GM18868 (cell line): ENCODE measurements around the gene MYPN.

Experiments
- ATAC-seq: cut with Tn5 transposase; IDR thresholded peaks from one replicate; pipeline ENCODE4 v1.9.1; 2021; ENCODE audit warnings: mild to moderate bottlenecking, moderate library complexity; ENCODE audit not compliant: unreplicated experiment

MYPN gene

DNA sequence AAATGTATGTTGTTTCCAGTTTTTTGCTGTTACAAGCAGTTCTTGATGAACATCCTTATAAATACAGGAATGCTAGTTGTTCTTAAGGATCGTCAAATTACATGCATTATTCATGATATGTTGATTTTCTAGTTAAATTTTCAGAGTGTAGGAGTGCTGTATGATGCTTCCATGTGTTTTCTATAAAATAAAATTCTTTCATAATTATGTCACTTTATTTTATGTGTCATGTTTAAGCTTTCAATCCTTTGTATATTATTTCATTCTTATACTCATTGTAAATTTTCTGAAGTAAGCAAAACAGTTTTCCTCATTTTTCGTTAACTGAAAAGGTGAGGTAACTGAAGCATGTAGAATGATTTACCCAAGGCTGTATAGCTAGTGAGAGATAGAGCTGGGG is 16.8 kb upstream of the MYPN start:
- ATAC-seq: no peak

DNA sequence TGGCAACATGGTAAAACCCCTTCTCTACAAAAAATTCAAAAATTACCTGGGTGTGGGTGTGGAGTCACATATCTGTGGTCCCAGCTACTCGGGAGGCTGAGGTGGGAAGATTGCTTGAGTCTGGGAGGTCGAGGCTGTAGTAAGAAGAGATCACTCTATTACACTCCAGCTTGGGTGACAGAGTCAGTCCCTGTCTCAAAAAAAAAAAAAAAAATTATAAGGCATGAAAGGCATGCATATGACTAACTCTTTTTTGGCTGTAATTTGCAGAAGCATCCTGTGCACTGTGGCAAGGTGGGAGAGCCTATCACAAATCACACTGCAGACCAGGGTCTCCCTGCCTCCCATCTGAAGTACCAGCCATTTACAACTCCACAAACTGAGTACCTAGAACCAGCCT is 14.1 kb upstream of the MYPN start:
- no peak for ATAC-seq

DNA sequence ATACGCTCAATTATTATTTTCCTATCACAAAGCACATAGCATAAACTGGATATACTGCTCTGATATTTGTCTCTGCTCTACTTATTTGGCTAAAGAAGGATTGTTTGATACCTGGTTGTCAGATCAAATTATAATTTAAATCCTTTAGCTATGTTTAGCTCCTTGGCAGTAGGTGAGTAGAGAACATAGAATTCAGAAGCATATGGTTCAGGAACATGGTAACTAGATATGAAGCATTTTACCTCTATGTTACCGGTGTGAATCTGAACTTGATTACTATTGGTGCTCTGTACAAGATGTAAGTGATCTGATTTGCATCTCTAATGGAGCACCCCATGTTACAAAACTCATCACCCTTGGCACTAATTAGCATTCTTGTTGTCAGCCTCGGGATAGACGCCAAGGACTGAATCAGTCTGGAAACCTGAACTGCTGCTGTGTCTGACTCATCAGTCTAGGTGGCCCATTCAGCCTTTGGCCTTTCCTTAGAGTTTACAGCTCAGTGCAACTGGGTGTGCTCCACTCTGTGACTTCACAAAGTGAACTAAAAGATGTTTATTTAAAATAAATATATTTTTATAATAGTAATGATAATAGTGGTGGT is 12.3 kb upstream of the MYPN start:
- no peak for ATAC-seq

DNA sequence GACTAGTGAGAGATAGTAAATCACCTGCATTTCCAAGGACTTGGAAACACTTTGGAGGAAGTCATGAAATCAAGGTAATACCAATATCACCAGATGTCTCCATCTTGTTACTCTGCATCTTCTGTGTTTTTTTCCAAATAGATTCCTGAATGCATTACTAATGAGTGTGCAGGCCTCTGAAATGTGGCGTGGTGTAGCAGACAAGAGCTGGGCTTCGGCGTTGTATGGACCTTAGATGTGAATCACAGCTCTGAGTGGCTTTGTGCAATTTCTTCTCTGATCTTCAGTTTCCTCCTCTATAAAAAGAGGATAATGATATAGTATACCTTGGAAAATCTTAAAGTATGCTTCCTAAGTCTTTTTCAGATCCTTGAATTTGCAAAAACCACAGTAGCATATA is 9.6 kb upstream of the MYPN start:
- no peak for ATAC-seq

DNA sequence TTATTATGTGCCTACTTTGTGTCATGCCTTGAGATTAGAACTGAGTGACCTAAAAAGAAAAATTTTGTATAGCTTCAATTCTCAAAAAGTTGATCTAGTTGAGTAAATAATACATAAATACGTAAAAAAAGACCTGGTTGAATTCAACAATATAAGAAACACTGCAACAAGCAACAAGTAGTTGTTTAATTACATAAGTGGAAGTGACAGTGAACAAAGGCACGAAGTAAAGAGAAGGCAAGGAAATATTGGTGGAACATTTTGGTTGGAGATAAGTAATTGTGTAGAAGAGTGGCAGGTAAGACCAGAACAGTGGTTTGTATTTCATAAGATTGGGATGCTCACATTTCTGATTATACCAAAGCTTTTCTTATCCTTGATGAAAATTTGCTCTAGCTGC is 8.2 kb upstream of the MYPN start:
- ATAC-seq: no peak

DNA sequence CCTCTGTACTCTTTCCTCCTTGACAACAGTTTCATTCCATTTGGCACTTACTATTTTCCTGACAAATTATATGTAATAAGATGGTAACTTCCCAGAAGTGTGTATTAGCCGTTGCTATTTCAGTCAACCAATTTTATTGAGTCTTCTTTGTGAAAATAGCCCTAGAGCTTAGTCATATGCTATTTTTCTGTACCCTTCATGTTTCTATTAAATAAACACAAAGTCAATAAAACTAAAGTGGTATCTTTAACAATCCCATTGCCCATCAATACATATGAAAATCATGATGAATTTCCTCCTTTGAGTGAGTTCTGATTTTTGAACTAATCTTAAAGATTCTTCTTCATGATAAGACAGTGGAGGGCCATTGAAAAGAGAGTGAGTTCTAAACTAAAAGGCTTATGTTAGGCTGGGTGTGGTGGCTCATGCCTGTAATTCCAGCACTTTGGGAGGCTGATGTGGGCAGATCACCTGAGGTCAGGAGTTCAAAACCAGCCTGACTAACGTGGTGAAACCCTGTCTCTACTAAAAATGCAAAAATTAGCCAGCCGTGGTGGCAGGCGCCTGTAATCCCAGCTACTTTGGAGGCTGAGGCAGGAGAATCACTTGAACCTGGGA is 5.9 kb upstream of the MYPN start:
- ATAC-seq: no peak

DNA sequence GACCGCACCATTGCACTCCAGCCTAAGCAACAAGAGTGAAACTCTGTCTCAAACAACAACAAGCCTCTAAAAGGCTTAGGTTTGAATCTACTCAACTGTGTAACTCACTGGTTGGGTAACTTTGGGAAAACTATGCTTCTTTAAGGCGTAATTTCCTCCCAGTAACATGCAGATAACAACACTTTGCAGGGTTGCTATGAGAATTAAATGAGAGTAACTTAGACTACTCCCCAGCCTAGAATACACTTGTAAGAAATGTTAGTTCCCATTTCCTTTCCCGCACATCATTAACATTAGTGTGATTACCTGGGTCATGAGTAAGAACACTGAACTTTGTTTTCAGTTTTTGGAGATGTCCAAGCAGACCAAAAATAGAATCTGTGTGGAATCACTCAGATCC is 5.4 kb upstream of the MYPN start:
- ATAC-seq: no peak

DNA sequence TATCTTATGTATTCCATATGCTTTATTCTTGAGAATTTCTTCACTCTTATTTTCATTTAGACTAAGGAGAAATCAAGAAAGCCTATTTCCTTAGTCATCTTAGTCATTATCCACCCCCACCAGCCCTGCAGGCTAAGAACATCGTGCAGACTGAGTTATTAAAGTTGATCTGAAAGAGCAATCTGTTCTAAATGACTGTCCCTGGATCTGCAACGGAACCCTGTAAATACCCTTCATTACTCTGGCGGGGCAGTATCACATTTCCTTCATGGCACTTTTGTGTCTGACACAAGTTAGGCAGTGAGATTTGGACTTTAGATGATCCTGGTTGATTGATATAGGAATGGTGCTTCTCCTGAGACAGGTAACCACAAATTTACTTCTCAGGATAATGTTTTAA is 3.5 kb upstream of the MYPN start:
- no peak for ATAC-seq

DNA sequence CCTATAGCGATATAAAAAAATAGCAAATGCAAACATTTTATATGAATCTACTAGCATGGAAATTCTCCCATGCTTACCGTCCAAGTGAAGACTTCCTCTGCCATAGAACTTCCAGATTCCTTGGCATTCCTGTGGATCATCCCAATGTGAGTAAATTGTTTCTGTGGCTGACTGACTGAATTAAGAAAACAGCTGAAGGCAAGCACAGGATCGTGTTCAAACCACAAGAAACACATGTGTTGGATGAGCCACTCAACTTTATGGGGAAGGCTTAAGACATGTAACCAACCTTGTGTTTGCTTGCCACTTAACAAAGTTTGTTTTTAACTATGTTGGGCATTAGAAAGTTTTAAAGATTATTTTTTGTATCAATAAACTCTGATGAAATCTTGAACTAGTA is 2.6 kb upstream of the MYPN start:
- ATAC-seq: no peak

DNA sequence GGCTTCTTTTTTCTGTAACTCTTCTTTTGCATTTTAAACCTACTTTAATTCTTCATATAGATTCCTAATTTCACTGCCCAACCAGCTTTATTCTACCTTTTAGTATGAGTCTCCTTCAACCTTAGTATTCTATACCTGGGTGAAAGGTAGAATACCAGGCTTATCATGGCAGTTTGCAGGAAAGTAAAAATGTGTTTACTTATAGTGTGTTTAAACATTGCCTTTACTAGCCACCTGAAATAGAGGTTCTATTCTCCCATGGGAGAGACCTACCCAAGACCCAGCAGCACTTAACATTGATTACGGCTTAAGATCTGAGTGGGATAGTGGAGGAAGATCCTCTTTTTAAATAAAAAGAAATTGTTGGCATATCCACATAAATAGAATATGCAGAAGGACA is 1.6 kb upstream of the MYPN start:
- no peak for ATAC-seq

DNA sequence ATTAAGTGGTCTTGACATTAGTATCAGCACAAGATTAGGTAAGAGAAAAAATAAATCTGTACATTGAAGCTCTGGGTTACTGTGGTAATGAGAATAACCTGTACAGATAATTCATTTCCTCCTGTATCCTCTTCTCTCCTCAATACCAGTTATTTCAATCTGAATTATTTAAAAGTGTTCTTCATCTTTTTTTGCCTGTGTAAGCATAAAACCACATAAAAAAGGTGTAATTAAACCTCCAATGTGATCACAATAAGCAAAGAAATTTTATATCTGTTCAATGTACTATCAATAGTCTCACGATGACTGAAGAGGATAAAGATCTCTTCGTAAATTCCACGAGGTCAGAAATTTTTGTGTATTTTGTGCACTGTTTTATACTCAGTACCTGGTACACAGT is 1.2 kb upstream of the MYPN start:
- ATAC-seq: no peak

DNA sequence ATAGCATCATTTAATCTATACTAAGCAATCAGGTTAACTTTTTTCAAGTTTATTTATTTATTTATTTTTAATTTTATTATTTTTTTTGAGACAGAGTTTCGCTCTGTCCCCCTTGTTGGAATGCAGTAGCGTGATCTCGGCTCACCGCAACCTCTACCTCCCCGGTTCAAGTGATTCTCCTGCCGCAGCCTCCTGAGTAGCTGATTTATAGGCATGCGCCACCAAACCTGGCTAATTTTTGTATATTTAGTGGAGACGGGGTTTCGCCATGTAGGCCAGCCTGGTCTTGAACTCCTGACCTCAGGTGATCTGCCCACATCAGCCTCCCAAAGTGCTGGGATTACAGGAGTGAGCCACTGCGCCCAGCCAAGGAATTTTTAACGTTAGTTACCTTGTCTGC is 635 bp upstream of the MYPN start:
- no peak for ATAC-seq

DNA sequence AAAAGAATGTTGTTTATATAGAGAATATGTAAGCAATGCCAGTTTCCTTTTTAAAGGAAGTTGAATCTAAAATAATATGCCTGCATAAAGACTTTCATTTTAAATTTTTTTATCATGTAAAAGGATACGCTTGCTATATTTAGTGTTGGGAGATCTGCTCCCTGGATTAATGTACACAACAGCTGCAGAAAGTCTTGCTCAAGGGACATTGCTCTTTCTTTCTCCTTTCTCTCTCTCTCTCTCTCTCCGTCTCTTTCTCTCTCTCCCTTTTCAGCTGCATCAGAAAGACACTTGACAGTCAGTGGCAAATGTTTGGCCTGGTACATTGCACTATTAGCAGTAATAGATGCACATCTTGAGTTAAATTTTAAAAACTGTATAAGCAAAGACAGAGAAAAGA is 739 bp downstream of the MYPN start:
- no peak for ATAC-seq

DNA sequence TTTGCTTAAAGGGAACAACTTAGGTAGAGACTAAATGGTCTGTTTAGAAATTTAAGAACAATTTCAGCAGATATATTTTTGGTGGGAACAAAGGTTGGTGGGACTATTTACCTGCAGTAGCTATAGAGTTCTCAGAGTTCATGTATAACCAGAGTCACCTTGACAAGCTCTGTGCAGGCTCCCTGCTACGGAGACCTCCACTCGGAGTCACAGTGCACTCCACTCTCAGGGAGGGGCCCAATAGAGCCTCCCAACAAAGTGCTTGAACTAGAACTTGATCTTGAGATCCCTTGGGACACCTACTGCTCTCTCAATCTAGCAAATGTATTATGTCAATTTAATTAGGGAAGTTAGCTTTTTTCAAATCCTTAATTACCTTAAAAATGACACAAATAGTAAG is 2.3 kb downstream of the MYPN start:
- no peak for ATAC-seq

DNA sequence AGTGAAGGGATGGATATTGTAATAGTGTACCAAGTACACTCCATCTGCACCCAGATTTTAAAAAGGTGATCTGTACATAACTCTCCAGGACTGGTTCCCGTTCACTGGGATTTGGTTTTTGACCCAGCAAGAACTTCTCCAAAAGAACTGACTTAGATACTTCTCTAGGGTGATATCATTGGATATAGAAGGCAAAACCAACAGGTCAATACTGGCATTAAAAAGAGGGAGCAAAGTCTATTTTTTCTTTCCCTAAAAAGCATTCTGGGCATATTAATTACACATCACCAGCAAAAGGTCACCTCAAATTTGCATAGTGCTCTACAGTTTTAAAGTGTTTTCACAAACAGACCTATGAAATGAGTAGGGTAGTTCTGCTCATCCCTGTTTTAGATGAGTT is 3.5 kb downstream of the MYPN start:
- ATAC-seq: no peak

DNA sequence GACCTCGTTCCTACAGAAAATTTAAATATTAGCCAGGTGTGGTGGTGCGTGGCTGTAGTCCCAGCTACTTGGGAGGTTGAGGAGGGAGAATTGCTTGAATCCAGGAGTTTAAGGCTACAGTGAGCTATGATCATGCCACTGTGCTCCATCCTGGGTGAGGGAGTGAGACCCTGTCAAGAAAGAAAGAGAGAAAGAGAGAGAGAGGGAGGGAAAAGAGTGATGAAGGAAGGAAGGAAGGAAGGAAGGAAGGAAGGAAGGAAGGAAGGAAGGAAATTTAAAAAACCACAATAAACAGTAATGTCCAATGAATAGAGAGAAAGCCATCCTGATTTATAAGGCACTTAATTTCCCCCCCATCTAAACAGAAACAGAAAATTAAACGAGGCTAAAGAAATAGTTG is 9.4 kb downstream of the MYPN start:
- no peak for ATAC-seq

DNA sequence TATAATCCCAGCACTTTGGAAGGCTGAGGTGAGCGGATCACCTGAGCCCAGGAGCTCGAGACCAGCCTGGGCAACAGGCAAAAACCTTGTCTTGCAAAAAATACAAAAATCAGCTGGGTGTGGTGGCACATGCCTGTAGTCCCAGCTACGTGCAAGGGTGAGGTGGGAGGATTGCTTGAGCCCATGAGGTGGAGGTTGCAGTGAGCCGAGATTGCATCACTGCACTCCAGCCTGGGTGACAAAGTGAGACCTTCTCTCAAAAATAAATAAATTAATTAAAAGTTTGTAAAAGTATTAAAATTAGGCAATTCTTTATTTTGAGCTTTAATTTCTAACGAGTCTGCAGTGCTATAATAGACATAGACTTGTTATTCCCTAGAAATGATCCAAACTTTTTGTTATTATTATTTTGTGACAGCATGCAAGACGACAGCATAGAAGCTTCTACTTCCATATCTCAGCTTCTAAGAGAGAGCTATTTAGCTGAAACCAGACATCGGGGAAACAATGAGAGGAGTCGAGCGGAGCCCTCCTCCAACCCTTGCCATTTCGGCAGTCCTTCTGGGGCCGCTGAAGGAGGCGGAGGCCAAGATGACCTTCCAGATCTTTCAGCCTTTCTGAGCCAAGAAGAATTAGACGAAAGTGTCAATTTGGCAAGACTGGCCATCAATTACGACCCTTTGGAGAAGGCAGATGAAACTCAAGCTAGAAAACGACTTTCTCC is 11.9 kb downstream of the MYPN start:
- no peak for ATAC-seq

DNA sequence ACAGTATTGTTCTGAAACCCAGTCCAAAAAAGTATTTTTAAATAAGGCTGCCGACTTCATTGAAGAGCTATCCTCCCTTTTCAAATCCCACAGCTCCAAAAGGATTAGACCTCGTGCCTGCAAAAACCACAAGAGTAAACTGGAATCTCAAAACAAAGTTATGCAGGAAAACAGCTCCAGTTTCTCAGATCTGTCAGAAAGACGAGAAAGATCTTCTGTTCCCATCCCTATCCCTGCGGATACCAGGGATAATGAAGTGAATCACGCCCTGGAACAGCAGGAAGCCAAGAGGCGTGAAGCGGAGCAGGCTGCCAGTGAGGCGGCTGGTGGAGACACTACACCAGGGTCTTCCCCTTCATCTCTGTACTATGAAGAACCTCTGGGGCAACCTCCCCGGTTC is 12.6 kb downstream of the MYPN start:
- ATAC-seq: no peak

DNA sequence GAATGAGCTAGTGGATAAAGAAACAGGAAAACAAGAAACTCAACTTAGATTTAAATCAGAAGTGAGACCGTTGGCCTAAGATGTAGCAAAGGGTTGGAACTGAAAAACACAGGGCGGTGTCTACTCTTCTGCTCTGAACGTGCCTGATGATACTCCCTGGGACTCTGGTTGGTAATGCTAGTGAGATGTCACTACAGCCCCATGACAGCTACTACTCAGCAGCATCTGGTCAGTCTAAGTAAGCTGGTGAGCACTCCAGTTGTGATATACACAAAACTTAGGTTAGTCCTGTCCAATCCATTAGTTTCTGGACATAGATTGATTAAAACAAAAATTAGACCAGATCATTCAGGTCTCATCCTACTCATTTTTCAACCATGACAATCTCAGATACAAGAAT is 15.4 kb downstream of the MYPN start:
- ATAC-seq: no peak

DNA sequence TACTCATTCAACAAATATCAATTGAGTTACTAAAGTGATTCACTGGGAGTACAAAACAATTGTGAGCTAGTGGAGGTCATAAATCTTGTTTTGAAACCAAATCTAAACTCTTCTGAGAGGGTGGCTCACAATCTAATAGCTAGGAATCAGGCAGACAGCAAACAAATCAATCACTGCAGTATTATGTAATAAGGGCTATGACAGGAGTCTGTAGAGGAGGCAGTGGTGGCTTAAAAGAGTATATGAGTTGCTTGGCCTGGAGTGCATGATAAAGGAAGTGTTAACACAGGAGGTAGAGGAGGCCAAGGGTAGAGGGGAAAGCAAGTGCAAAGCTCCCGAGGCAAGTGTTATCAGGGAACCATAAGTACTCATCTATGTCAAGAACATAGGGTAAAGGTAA is 16.5 kb downstream of the MYPN start:
- ATAC-seq: no peak

DNA sequence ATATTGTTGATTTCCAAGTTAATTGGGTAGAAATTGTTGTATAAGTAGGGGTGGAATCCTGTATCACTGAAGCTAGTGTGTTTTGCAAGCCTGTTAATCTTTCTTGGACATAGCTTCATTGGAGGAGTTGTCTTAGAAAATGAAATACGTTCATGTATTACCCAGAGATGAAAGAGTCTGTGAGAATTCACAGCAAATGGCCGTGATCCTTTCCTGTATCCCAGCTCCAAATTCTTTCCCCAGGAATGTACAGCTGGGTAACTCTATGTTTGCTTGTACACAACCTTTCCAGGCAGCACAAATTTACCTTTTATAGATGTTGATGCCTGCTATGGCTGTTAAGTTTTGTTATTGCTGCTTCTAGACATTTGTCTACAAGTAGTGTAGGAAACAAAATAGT is 18.7 kb downstream of the MYPN start:
- ATAC-seq: no peak

DNA sequence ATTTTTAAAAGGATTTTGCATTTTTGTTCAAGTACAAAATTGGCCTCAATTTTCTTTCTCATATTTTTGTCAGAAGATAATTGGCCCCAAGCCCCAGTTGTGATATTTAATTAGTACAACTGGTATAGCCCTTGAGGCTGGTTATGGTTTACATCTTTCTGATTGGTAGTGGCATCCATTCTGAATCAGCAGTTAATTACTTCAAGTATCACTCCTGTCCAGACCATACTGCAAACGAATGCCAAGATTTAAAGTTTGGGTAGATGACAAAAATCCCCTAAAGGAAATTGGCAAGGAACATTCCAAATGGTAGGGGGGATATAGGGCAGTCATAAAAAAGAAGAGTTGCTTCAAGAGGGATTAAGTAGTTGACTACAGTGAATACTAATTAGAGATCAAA is 23.1 kb downstream of the MYPN start:
- no peak for ATAC-seq

DNA sequence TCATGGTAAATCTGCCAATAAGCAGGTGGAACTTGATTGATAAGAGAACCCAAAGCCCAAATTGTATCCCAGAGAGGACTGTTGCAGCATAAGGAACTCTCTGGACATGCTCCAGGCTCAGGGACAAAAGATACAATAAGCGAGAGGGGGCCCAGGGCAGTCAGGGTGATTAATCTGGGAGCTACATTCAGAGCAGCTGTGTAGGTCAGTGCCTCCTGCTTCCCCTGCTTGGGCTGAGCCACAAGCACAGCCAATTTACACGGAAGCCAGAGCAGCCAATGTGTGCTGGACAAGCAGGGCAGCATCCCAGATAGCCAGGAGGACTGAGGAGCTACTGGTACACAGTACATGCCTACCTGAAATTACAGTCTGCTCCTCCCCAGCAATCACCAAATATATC is 24.2 kb downstream of the MYPN start:
- ATAC-seq: no peak
